ENCODE data around the gene MAPKAP1. TPM values are rescaled to one million over a fixed set of nuclear protein-coding genes. Genes with fewer than 3 reads are reported as not detected.

The MAPKAP1 gene
- total and polyA plus RNA-seq, 2 experiments from 2014 or later = 68.4 to 98.5 TPM

DNA sequence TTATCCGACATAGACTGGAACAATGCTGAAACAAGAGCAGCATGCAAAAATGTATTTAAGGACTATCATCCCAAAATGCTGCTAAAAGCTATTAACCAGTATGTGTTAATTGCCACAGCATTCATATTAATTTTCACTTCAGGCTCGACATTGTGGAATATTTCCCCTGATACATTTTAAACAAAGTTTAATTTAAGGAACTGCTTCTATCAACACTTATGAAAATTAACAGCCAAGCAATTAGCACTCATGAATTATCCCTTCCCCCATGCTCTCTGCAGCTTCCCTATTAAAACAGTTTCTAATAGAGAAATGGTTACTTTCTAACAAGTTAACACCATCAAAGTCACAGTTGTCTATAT lies 54.8 kb downstream of the MAPKAP1 start:
- H3K79me2 ChIP-seq (replicated peaks; ENCODE audit: insufficient read depth) = peaks cover 53% of the 10 kb centered on the region
- no peaks in the 10 kb centered on the region for H3K9me3 Mint-ChIP-seq
- no peaks in the 10 kb centered on the region for H3K36me3 ChIP-seq (ENCODE audit: insufficient read depth)

More for the DNA sequence above, 54.8 kb downstream of the MAPKAP1 start:
- no peak for TF ChIP-seq EZH2phosphoT487 (IDR thresholded peaks at IDR 0.05; ENCODE audit: unreplicated experiment)
- no peak for TF ChIP-seq EZH2 (IDR thresholded peaks at IDR 0.05; ENCODE audit: low read depth, unreplicated experiment)
- TF ChIP-seq NANOG (IDR thresholded peaks at IDR 0.05; ENCODE audit: borderline replicate concordance) = no peak
- TF ChIP-seq POLR2AphosphoS5 (IDR thresholded peaks at IDR 0.05; ENCODE audit: low read depth) = no peak
- no peak for TF ChIP-seq ZNF114 (CRISPR knock-in tag; IDR thresholded peaks at IDR 0.05)
- TF ChIP-seq, protein P1, sequence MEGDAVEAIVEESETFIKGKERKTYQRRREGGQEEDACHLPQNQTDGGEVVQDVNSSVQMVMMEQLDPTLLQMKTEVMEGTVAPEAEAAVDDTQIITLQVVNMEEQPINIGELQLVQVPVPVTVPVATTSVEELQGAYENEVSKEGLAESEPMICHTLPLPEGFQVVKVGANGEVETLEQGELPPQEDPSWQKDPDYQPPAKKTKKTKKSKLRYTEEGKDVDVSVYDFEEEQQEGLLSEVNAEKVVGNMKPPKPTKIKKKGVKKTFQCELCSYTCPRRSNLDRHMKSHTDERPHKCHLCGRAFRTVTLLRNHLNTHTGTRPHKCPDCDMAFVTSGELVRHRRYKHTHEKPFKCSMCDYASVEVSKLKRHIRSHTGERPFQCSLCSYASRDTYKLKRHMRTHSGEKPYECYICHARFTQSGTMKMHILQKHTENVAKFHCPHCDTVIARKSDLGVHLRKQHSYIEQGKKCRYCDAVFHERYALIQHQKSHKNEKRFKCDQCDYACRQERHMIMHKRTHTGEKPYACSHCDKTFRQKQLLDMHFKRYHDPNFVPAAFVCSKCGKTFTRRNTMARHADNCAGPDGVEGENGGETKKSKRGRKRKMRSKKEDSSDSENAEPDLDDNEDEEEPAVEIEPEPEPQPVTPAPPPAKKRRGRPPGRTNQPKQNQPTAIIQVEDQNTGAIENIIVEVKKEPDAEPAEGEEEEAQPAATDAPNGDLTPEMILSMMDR (conservative IDR thresholded peaks at IDR 0.05; ENCODE audit: low read depth in 2 of 2) = no peak
- TF ChIP-seq, protein P2, sequence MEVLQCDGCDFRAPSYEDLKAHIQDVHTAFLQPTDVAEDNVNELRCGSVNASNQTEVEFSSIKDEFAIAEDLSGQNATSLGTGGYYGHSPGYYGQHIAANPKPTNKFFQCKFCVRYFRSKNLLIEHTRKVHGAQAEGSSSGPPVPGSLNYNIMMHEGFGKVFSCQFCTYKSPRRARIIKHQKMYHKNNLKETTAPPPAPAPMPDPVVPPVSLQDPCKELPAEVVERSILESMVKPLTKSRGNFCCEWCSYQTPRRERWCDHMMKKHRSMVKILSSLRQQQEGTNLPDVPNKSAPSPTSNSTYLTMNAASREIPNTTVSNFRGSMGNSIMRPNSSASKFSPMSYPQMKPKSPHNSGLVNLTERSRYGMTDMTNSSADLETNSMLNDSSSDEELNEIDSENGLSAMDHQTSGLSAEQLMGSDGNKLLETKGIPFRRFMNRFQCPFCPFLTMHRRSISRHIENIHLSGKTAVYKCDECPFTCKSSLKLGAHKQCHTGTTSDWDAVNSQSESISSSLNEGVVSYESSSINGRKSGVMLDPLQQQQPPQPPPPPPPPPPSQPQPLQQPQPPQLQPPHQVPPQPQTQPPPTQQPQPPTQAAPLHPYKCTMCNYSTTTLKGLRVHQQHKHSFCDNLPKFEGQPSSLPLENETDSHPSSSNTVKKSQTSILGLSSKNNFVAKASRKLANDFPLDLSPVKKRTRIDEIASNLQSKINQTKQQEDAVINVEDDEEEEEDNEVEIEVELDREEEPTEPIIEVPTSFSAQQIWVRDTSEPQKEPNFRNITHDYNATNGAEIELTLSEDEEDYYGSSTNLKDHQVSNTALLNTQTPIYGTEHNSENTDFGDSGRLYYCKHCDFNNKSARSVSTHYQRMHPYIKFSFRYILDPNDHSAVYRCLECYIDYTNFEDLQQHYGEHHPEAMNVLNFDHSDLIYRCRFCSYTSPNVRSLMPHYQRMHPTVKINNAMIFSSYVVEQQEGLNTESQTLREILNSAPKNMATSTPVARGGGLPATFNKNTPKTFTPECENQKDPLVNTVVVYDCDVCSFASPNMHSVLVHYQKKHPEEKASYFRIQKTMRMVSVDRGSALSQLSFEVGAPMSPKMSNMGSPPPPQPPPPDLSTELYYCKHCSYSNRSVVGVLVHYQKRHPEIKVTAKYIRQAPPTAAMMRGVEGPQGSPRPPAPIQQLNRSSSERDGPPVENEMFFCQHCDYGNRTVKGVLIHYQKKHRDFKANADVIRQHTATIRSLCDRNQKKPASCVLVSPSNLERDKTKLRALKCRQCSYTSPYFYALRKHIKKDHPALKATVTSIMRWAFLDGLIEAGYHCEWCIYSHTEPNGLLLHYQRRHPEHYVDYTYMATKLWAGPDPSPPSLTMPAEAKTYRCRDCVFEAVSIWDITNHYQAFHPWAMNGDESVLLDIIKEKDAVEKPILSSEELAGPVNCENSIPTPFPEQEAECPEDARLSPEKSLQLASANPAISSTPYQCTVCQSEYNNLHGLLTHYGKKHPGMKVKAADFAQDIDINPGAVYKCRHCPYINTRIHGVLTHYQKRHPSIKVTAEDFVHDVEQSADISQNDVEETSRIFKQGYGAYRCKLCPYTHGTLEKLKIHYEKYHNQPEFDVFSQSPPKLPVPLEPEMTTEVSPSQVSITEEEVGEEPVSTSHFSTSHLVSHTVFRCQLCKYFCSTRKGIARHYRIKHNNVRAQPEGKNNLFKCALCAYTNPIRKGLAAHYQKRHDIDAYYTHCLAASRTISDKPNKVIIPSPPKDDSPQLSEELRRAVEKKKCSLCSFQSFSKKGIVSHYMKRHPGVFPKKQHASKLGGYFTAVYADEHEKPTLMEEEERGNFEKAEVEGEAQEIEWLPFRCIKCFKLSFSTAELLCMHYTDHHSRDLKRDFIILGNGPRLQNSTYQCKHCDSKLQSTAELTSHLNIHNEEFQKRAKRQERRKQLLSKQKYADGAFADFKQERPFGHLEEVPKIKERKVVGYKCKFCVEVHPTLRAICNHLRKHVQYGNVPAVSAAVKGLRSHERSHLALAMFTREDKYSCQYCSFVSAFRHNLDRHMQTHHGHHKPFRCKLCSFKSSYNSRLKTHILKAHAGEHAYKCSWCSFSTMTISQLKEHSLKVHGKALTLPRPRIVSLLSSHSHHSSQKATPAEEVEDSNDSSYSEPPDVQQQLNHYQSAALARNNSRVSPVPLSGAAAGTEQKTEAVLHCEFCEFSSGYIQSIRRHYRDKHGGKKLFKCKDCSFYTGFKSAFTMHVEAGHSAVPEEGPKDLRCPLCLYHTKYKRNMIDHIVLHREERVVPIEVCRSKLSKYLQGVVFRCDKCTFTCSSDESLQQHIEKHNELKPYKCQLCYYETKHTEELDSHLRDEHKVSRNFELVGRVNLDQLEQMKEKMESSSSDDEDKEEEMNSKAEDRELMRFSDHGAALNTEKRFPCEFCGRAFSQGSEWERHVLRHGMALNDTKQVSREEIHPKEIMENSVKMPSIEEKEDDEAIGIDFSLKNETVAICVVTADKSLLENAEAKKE (CRISPR knock-in tag; IDR thresholded peaks at IDR 0.05) = no peak
- TF ChIP-seq STAT1 (IDR thresholded peaks at IDR 0.05; ENCODE audit: unreplicated experiment) = no peak
- TF ChIP-seq CREB1 (CRISPR knock-in tag; IDR thresholded peaks at IDR 0.05; ENCODE audit: low read depth) = no peak
- no peak for TF ChIP-seq JUNB (IDR thresholded peaks at IDR 0.05; ENCODE audit: unreplicated experiment)
- Mint-ChIP-seq H3K4me1 (peaks cover 89% of the 10 kb centered on the region), H3K27ac (peak overlapping the region; percentile 83), H3K27me3 (ENCODE audit: insufficient read depth, low read depth, poor library complexity) (peaks cover 3% of the 10 kb centered on the region), H3K36me3 (ENCODE audit: low read depth) (no peaks in the 10 kb centered on the region), H3K4me3 (no peak overlapping the region)
- peaks cover 85% of the 10 kb centered on the region for H3K4me1 ChIP-seq (ENCODE audit: insufficient read depth)
- ATAC-seq = no peak
- H3F3A ChIP-seq (replicated peaks; ENCODE audit: low read depth) = 0 out of 2 replicates have a peak, but pooled peaks cover 2% of the 10 kb centered on the region
- no peaks in the 10 kb centered on the region for H3K9me2 ChIP-seq (ENCODE audit: insufficient read depth)
- DNase-seq (ENCODE audit: low spot score) = no peak
- H3K27ac ChIP-seq (ENCODE audit: low read depth) = peak overlapping the region; percentile 95
- H4K20me1 ChIP-seq (replicated peaks; ENCODE audit: insufficient read depth) = no peaks in the 10 kb centered on the region
- H2AFZ ChIP-seq = no peak overlapping the region
- no peak overlapping the region for H3K4me3 ChIP-seq
- no peaks in the 10 kb centered on the region for H3K27me3 ChIP-seq (ENCODE audit: insufficient read depth)
- peak overlapping the region; percentile 27 for H3K4me2 ChIP-seq

All from GM23338 (cell line).